GM12864 (cell line): ENCODE results near the gene SMARCC2.

ENCODE experiments used
- DNase-seq: peaks from one replicate; pipeline ENCODE4 v3.0.0-alpha.2; 2011; ENCODE audit warnings: low read depth
- H3K4me3 ChIP-seq: 2 replicates; pipeline ENCODE4 v1.5.1; 2011; ENCODE audit warnings: mild to moderate bottlenecking, low read depth, low read length, control low read depth
- TF ChIP-seq, protein P1 (sequence below): IDR thresholded peaks from 2 replicates; pipeline ENCODE4 v1.5.1; 2011; ENCODE audit warnings: low read depth, mild to moderate bottlenecking, moderate library complexity, low read length, control low read depth, inconsistent platforms; ENCODE audit errors: missing control alignments

SMARCC2 gene

DNA sequence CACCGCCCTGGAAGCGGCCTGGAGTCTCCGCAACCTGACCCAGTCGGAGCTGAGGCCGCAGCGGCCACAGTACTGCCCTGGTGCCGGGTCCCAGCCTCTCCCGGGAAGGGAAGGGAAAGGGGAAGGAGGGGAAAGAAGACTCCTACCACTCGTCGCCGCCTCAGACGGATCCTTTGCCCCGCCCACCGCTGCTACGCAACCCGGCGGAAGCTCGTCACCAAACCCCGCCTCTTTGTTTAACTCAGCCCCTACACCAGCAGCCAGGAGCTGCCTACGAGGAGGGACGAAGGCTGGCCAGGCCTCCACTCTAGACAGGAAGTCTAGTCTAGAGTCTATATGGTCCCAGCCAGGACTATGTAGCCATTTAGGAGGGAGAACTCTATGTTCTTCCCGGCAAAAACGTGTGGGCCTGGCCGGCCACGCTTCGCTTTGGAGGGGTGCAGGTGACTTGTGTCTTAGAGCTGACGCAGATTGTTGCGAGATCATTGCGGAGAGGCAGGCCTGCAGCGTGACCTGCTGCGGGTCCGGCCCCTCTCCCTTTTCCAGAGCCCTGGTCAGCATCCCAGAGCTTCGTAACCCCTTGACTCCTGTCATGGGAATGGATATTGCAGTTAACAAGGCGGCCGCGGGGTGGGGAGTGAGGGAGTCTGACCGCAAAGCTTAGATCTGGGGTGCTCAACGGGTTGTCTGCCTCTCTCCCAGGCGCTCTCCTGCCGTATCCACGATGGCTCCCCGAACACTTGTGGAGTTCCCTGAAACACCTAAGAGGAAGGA, 32.7 kb upstream of the SMARCC2 start, which contains the start of gene RNF41:
RNF41 (minus strand) TSS at position 166 of the 774 bp plus-strand sequence. CDS start 7,875 bp downstream, outside the sequence.
- TF ChIP-seq, protein P1, sequence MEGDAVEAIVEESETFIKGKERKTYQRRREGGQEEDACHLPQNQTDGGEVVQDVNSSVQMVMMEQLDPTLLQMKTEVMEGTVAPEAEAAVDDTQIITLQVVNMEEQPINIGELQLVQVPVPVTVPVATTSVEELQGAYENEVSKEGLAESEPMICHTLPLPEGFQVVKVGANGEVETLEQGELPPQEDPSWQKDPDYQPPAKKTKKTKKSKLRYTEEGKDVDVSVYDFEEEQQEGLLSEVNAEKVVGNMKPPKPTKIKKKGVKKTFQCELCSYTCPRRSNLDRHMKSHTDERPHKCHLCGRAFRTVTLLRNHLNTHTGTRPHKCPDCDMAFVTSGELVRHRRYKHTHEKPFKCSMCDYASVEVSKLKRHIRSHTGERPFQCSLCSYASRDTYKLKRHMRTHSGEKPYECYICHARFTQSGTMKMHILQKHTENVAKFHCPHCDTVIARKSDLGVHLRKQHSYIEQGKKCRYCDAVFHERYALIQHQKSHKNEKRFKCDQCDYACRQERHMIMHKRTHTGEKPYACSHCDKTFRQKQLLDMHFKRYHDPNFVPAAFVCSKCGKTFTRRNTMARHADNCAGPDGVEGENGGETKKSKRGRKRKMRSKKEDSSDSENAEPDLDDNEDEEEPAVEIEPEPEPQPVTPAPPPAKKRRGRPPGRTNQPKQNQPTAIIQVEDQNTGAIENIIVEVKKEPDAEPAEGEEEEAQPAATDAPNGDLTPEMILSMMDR = peak; percentile 11

DNA sequence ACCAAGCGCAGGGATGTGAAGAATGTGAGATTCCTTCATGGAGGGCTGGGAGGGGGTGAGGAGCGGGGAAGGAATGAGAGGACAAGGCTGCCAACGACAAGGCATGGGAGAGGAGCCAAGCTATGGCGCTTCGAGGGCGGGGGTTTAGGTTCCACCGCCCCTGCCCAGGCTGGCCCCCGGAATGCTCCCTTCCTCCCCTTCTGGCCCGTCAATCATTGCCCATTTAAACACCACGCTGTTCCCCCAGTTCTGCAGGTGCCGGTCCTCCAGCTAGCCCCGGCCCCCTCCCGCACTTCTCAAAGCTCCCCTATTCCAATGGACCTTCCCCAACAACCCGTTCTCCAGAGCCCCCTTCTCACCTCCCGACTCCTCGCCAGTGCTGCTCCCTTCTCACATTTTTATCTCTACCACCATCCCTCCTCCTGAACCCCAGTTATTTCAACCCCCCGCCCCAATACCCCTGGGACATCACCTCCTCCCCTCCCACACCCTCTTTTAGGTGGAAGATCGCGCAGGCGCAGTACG, 32.0 kb upstream of the SMARCC2 start:
- peak overlapping the region; percentile 95 for H3K4me3 ChIP-seq
- no peak for DNase-seq
- TF ChIP-seq, protein P1 = no peak

More for the DNA sequence above, 32.7 kb upstream of the SMARCC2 start, which contains the start of gene RNF41:
- DNase-seq = peak; percentile 87
- H3K4me3 ChIP-seq = peak within 1 kb of the TSS; percentile 95

DNA sequence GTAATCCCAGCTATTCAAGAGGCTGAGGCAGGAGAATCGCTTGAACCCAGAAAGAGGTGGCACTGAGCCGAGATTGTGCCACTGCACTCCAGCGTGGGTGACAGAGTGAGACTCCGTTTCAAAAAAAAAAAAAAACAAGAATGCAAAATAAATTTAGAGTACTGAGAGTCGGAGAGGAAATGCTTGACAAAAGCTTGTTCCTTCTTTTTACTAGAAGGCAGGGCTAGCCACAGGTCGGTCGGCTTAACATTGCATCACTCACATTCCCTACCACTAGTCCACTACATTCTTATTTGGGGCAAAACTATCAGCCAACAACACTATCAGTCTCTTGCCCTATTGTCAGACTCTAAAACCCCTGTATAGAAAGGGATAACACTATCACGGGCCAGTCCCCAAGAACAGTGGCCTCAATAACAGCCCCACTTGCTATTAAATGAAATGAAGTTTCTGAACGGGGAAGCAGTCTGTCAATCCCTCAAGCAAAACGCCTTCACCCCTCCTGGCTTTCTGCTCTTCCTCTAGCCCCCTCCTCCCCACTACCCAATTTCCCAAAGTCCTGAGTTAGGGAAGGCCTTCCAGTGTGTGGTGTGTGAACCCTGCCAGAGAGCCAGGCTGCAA, 31.4 kb upstream of the SMARCC2 start:
- TF ChIP-seq, protein P1 = no peak
- DNase-seq = peak; percentile 27
- peak overlapping the region; percentile 95 for H3K4me3 ChIP-seq

DNA sequence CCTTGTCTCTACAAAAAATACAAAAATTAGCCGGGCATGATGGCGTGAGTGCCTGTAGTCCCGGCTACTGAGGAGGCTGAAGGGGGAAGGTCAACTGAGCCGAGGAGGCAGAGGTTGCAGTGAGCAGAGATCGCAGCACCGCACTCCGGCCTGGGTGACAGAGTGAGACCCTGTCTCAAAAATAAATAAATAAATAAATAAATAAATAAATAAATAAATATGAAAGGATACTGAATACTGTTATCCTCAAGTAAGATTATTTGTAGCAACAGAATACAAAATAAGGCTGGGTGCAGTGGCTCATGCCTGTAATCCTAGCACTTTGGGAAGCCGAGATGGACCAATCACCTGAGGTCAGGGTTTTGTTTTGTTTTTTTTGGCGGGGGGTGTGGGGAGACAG, 30.6 kb upstream of the SMARCC2 start:
- DNase-seq = no peak
- peak overlapping the region; percentile 95; the same call in 1 of the 2 replicates for H3K4me3 ChIP-seq
- TF ChIP-seq, protein P1 = no peak

DNA sequence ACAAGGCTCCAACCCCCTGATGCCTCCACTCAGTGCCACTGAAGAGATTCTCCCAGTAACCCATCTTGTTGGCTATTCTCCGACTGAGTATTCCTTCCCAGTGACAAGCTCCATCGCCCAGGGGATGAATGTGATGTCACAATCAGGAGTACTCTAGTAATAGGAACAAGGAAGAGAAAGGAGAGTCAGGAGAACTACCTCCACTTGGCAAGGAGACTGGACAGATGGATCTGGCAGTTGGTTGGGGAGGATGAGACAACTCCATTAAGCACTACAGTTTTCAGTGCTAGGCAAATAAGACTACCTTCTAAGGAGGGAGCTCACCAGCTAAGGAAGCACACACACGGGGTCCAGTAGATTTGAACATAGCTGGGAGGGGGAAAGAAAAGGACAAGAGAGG, 27.2 kb upstream of the SMARCC2 start:
- H3K4me3 ChIP-seq = no peak overlapping the region
- TF ChIP-seq, protein P1 = no peak
- no peak for DNase-seq

DNA sequence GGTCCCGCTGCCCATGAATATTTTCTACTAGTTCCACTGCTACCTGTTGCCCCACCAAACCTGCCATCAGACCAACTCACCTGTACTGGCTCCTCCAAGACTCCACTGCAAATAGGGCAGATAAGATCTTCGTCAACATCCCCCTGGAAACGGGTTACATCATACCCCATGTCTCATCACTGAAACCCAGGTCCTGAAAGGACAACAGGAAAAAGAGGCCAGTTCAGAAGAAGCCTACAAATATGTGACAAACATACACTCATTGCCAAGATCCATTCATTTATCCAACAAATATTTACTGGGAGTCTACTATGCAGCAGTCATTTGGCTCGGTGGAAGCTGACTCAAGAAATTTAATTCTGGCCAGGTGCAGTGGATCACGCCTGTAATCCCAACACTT, 24.6 kb upstream of the SMARCC2 start:
- no peak overlapping the region for H3K4me3 ChIP-seq
- TF ChIP-seq, protein P1 = no peak
- no peak for DNase-seq
